Measurements from ENCODE around the gene DNAH5. TPM values are rescaled to one million over a fixed set of nuclear protein-coding genes. Genes with fewer than 3 reads are reported as not detected.

The DNAH5 gene
- total and polyA plus RNA-seq, 4 donors = 0.96 to 2.6 (median 2.0) TPM

- Histone ChIP-seq H3K27me3 (ENCODE audit: control insufficient read depth, insufficient read depth, low read length) (no peaks in the 10 kb centered on the region), H3K4me1 (ENCODE audit: control insufficient read depth, insufficient read depth, low read length) (peaks cover 4% of the 10 kb centered on the region), H3K9me3 (ENCODE audit: control insufficient read depth, insufficient read depth, low read length) (no peaks in the 10 kb centered on the region), H3K36me3 (ENCODE audit: control insufficient read depth, insufficient read depth, low read length) (no peaks in the 10 kb centered on the region), H3K27ac (ENCODE audit: low read depth, low read length) (no peak overlapping the region), H3K4me3 (ENCODE audit: low read depth, low read length) (no peak overlapping the region)
- no CpG with 5 or more reads among the region's 3 CpGs for WGBS (ENCODE audit: insufficient coverage)
- no peak for DNase-seq (ENCODE audit: low read depth in 4 of 6, low spot score in 6 of 6)
Measured at GRCh38 chr5:13945271-13945670, 783 bp upstream of the DNAH5 start.

- Histone ChIP-seq H3K36me3 (ENCODE audit: control insufficient read depth, insufficient read depth, low read length) (no peaks in the 10 kb centered on the region), H3K27ac (ENCODE audit: low read depth, low read length) (no peak overlapping the region), H3K4me3 (ENCODE audit: low read depth, low read length) (no peak overlapping the region), H3K9me3 (ENCODE audit: control insufficient read depth, insufficient read depth, low read length) (no peaks in the 10 kb centered on the region), H3K27me3 (ENCODE audit: control insufficient read depth, insufficient read depth, low read length) (no peaks in the 10 kb centered on the region), H3K4me1 (ENCODE audit: control insufficient read depth, insufficient read depth, low read length) (peaks cover 4% of the 10 kb centered on the region)
- peak in 2 of 6 donors; percentile 68 to 75 for DNase-seq (ENCODE audit: low read depth in 4 of 6, low spot score in 6 of 6)
- no CpG with 5 or more reads among the region's 1 CpG for WGBS (ENCODE audit: insufficient coverage)
Measured at GRCh38 chr5:13943676-13944075, 812 bp downstream of the DNAH5 start.

GRCh38 chr5:13941468-13941867 is 3.0 kb downstream of the DNAH5 start:
- H3K9me3 ChIP-seq (ENCODE audit: control insufficient read depth, insufficient read depth, low read length) = no peaks in the 10 kb centered on the region
- 20% methylated on average over 2 of the region's 3 CpGs for WGBS (ENCODE audit: insufficient coverage)
- H3K27me3 ChIP-seq (ENCODE audit: control insufficient read depth, insufficient read depth, low read length) = no peaks in the 10 kb centered on the region
- no peaks in the 10 kb centered on the region for H3K36me3 ChIP-seq (ENCODE audit: control insufficient read depth, insufficient read depth, low read length)
- no peak overlapping the region for H3K27ac ChIP-seq (ENCODE audit: low read depth, low read length)
- H3K4me3 ChIP-seq (ENCODE audit: low read depth, low read length) = no peak overlapping the region
- peaks cover 4% of the 10 kb centered on the region for H3K4me1 ChIP-seq (ENCODE audit: control insufficient read depth, insufficient read depth, low read length)
- DNase-seq (ENCODE audit: low read depth in 4 of 6, low spot score in 6 of 6) = no peak

DNA sequence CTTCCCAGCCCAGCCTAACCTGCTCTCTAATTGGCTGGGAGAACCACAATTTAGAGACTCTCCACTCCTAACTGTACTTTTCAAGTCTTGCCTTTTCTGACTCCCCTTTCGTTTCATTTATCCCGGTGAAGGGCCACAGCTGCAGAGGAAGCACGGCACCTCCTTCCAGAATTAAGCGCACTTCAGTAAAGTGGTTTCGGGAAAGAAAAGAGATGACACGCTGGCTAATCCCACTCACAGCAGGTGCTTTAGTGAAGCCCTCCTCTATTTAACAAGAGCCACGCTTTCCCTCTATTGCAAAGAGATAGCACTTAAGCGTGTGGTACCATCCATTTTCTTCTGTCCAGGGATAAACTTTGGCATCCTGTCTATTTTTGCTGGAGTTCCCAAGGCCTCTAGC is 4.8 kb downstream of the DNAH5 start:
- peak in 1 of 6 donors; percentile 38 for DNase-seq (ENCODE audit: low read depth in 4 of 6, low spot score in 6 of 6)
- Histone ChIP-seq H3K36me3 (ENCODE audit: control insufficient read depth, insufficient read depth, low read length) (no peaks in the 10 kb centered on the region), H3K27me3 (ENCODE audit: control insufficient read depth, insufficient read depth, low read length) (no peaks in the 10 kb centered on the region), H3K4me3 (ENCODE audit: low read depth, low read length) (no peak overlapping the region), H3K4me1 (ENCODE audit: control insufficient read depth, insufficient read depth, low read length) (no peaks in the 10 kb centered on the region), H3K27ac (ENCODE audit: low read depth, low read length) (no peak overlapping the region), H3K9me3 (ENCODE audit: control insufficient read depth, insufficient read depth, low read length) (no peaks in the 10 kb centered on the region)
- 49% methylated on average over 5 of the region's 8 CpGs for WGBS (ENCODE audit: insufficient coverage)

DNA sequence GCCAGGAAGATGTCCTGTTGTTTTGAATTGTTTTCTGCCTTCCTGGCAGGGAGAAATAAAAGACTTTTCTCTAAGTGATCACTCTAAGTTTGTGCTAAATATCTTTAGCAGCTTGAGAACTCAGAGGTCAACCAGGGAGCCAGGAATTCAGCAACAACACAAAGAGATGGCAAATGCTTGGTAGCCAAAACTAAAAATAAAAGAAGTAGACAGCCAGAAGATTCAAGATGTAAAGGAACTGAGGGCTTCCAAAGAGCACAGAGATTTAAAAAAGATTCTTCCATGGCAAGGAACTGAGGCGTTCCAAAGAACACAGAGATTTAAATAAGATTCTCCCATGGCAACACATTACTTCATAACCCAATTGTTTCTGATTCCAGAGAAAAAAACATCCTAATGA is 9.6 kb downstream of the DNAH5 start:
- peaks cover 4% of the 10 kb centered on the region for H3K9me3 ChIP-seq (ENCODE audit: control insufficient read depth, insufficient read depth, low read length)
- H3K4me1 ChIP-seq (ENCODE audit: control insufficient read depth, insufficient read depth, low read length) = no peaks in the 10 kb centered on the region
- no peak overlapping the region for H3K27ac ChIP-seq (ENCODE audit: low read depth, low read length)
- H3K36me3 ChIP-seq (ENCODE audit: control insufficient read depth, insufficient read depth, low read length) = no peaks in the 10 kb centered on the region
- H3K4me3 ChIP-seq (ENCODE audit: low read depth, low read length) = no peak overlapping the region
- H3K27me3 ChIP-seq (ENCODE audit: control insufficient read depth, insufficient read depth, low read length) = no peaks in the 10 kb centered on the region
- DNase-seq (ENCODE audit: low read depth in 4 of 6, low spot score in 6 of 6) = peak in 2 of 6 donors; percentile 15 to 72
- WGBS (ENCODE audit: insufficient coverage) = no CpG with 5 or more reads among the region's 1 CpG

GRCh38 chr5:13934125-13934524 is 10.4 kb downstream of the DNAH5 start:
- WGBS (ENCODE audit: insufficient coverage) = 80% methylated on average over 1 of the region's 2 CpGs
- peaks cover 4% of the 10 kb centered on the region for H3K9me3 ChIP-seq (ENCODE audit: control insufficient read depth, insufficient read depth, low read length)
- H3K4me3 ChIP-seq (ENCODE audit: low read depth, low read length) = no peak overlapping the region
- no peaks in the 10 kb centered on the region for H3K27me3 ChIP-seq (ENCODE audit: control insufficient read depth, insufficient read depth, low read length)
- H3K36me3 ChIP-seq (ENCODE audit: control insufficient read depth, insufficient read depth, low read length) = no peaks in the 10 kb centered on the region
- no peak for DNase-seq (ENCODE audit: low read depth in 4 of 6, low spot score in 6 of 6)
- no peak overlapping the region for H3K27ac ChIP-seq (ENCODE audit: low read depth, low read length)
- H3K4me1 ChIP-seq (ENCODE audit: control insufficient read depth, insufficient read depth, low read length) = no peaks in the 10 kb centered on the region

DNA sequence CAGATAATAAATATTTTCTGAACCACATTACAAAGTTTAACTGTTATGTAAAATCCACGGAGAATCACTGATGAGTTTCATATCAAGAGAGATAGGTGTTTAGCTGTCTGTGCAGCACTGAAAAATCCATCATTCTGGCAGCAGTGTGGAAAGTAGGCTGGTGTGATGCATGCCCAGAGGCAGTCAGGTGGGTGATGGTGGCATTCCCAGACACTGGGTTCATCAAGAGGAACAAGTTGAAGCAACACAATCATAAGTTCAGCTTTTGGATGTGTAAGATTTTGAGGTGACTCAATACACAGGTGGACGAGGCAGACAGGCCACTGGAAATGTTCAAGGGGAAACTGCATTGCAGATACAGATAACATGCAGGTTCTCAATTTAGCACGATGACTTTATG is 11.9 kb downstream of the DNAH5 start:
- no peaks in the 10 kb centered on the region for H3K27me3 ChIP-seq (ENCODE audit: control insufficient read depth, insufficient read depth, low read length)
- peaks cover 4% of the 10 kb centered on the region for H3K9me3 ChIP-seq (ENCODE audit: control insufficient read depth, insufficient read depth, low read length)
- H3K27ac ChIP-seq (ENCODE audit: low read depth, low read length) = no peak overlapping the region
- 100% methylated on average over 2 of the region's 3 CpGs for WGBS (ENCODE audit: insufficient coverage)
- no peaks in the 10 kb centered on the region for H3K4me1 ChIP-seq (ENCODE audit: control insufficient read depth, insufficient read depth, low read length)
- no peak overlapping the region for H3K4me3 ChIP-seq (ENCODE audit: low read depth, low read length)
- DNase-seq (ENCODE audit: low read depth in 4 of 6, low spot score in 6 of 6) = no peak
- H3K36me3 ChIP-seq (ENCODE audit: control insufficient read depth, insufficient read depth, low read length) = no peaks in the 10 kb centered on the region

GRCh38 chr5:13932011-13932410 is 12.5 kb downstream of the DNAH5 start:
- DNase-seq (ENCODE audit: low read depth in 4 of 6, low spot score in 6 of 6) = peak in 1 of 6 donors; percentile 40
- H3K27ac ChIP-seq (ENCODE audit: low read depth, low read length) = no peak overlapping the region
- no peaks in the 10 kb centered on the region for H3K4me1 ChIP-seq (ENCODE audit: control insufficient read depth, insufficient read depth, low read length)
- no peak overlapping the region for H3K4me3 ChIP-seq (ENCODE audit: low read depth, low read length)
- peaks cover 4% of the 10 kb centered on the region for H3K9me3 ChIP-seq (ENCODE audit: control insufficient read depth, insufficient read depth, low read length)
- H3K27me3 ChIP-seq (ENCODE audit: control insufficient read depth, insufficient read depth, low read length) = no peaks in the 10 kb centered on the region
- H3K36me3 ChIP-seq (ENCODE audit: control insufficient read depth, insufficient read depth, low read length) = no peaks in the 10 kb centered on the region

- Histone ChIP-seq H3K4me3 (ENCODE audit: low read depth, low read length) (no peak overlapping the region), H3K27ac (ENCODE audit: low read depth, low read length) (no peak overlapping the region)
Measured at GRCh38 chr5:13930541-13931171, 13.8 kb downstream of the DNAH5 start.

DNA sequence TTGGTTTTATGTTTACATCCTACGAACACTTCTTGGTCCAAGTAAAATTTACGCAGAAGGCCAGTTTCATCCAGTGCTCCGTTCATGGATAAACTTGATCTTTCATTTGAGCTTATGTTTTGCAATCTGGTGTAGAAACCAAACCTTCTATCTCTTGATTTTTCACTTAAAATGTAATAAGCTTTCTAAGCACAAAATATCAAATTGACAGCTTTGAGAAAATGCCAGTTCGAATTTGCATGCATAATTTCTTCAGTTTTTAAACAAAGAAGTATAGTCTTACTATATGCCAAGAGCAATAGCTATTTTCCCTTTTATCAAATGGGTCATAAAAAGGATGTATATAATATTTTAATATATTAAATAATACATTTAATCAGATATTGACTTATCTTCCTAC is 17.8 kb downstream of the DNAH5 start:
- Histone ChIP-seq H3K27me3 (ENCODE audit: control insufficient read depth, insufficient read depth, low read length) (no peaks in the 10 kb centered on the region), H3K4me1 (ENCODE audit: control insufficient read depth, insufficient read depth, low read length) (no peaks in the 10 kb centered on the region), H3K36me3 (ENCODE audit: control insufficient read depth, insufficient read depth, low read length) (no peaks in the 10 kb centered on the region), H3K4me3 (ENCODE audit: low read depth, low read length) (no peak overlapping the region), H3K27ac (ENCODE audit: low read depth, low read length) (no peak overlapping the region), H3K9me3 (ENCODE audit: control insufficient read depth, insufficient read depth, low read length) (no peaks in the 10 kb centered on the region)
- peak in 1 of 6 donors; percentile 79 for DNase-seq (ENCODE audit: low read depth in 4 of 6, low spot score in 6 of 6)
- WGBS (ENCODE audit: insufficient coverage) = no CpG with 5 or more reads among the region's 4 CpGs

More at GRCh38 chr5:13930541-13931171, 13.8 kb downstream of the DNAH5 start:
- peaks cover 4% of the 10 kb centered on the region for H3K9me3 ChIP-seq (ENCODE audit: control insufficient read depth, insufficient read depth, low read length)
- no peaks in the 10 kb centered on the region for H3K36me3 ChIP-seq (ENCODE audit: control insufficient read depth, insufficient read depth, low read length)
- WGBS (ENCODE audit: insufficient coverage) = 38% methylated on average over 6 of the region's 8 CpGs
- peak in 2 of 6 donors; percentile 66 to 88 for DNase-seq (ENCODE audit: low read depth in 4 of 6, low spot score in 6 of 6)
- H3K27me3 ChIP-seq (ENCODE audit: control insufficient read depth, insufficient read depth, low read length) = no peaks in the 10 kb centered on the region
- no peaks in the 10 kb centered on the region for H3K4me1 ChIP-seq (ENCODE audit: control insufficient read depth, insufficient read depth, low read length)

Data from spinal cord (tissue), 10 donors.